Measurements from ENCODE around the gene SORCS3. TPM values are rescaled to one million over a fixed set of nuclear protein-coding genes. Genes with fewer than 3 reads are reported as not detected.

Gene SORCS3
- total RNA-seq, 1 experiment from 2014 or later: not detected

- Histone ChIP-seq H3K4me1 (ENCODE audit: insufficient read depth, low read length) (no peaks in the 10 kb centered on the region), H3K27me3 (ENCODE audit: low read length) (no peaks in the 10 kb centered on the region), H3K9me2 (replicated peaks; ENCODE audit: low read length) (no peaks in the 10 kb centered on the region), H3K4me2 (ENCODE audit: low read length) (no peak overlapping the region), H3K4me3 (ENCODE audit: low read length) (no peak overlapping the region), H3K79me2 (ENCODE audit: low read length) (no peaks in the 10 kb centered on the region), H3K9ac (ENCODE audit: low read length) (no peak overlapping the region), H3K36me3 (ENCODE audit: low read depth, low read length) (no peaks in the 10 kb centered on the region), H3K27ac (ENCODE audit: low read length) (no peak overlapping the region), H3F3A (ENCODE audit: low read length, unreplicated experiment) (no peaks in the 10 kb centered on the region), H2AFZ (ENCODE audit: low read length) (no peak overlapping the region), H4K20me1 (ENCODE audit: low read length) (no peaks in the 10 kb centered on the region), H3K9me3 (ENCODE audit: low read length) (no peaks in the 10 kb centered on the region)
- CTCF ChIA-PET: no interaction called here
- intact Hi-C loops (cut with micrococcal nuclease): no loop called here
- POLR2A ChIA-PET (ENCODE audit: unreplicated experiment): no interaction called here
- no TSS peak for BruUV-seq (replicated peaks)
- DNase-seq: no peak
- ATAC-seq: no peak
- no peak for TF ChIP-seq EZH2phosphoT487 (IDR thresholded peaks at IDR 0.05; ENCODE audit: borderline replicate concordance, low read length)
- no peak for TF ChIP-seq CTCF (conservative IDR thresholded peaks at IDR 0.05; ENCODE audit: low read depth, low read length)
- TF ChIP-seq EZH2 (IDR thresholded peaks at IDR 0.05; ENCODE audit: low read length, unreplicated experiment): no peak
These were observed 499.5 kb downstream of the SORCS3 start for GRCh38 chr10:105140600-105140999.

- H3K4me2 ChIP-seq (ENCODE audit: low read length): no peak overlapping the region
- no peaks in the 10 kb centered on the region for H3K79me2 ChIP-seq (ENCODE audit: low read length)
- no peak overlapping the region for H3K4me3 ChIP-seq (ENCODE audit: low read length)
- no peak overlapping the region for H3K27ac ChIP-seq (ENCODE audit: low read length)
- H3K9me3 ChIP-seq (ENCODE audit: low read length): no peaks in the 10 kb centered on the region
- ChIA-PET POLR2A (ENCODE audit: unreplicated experiment) (no interaction called here), CTCF (no interaction called here)
- H2AFZ ChIP-seq (ENCODE audit: low read length): no peak overlapping the region
- no peaks in the 10 kb centered on the region for H4K20me1 ChIP-seq (ENCODE audit: low read length)
- H3K36me3 ChIP-seq (ENCODE audit: low read depth, low read length): no peaks in the 10 kb centered on the region
- H3K4me1 ChIP-seq (ENCODE audit: insufficient read depth, low read length): no peaks in the 10 kb centered on the region
- H3K9ac ChIP-seq (ENCODE audit: low read length): no peak overlapping the region
- no peaks in the 10 kb centered on the region for H3K9me2 ChIP-seq (replicated peaks; ENCODE audit: low read length)
- no peaks in the 10 kb centered on the region for H3K27me3 ChIP-seq (ENCODE audit: low read length)
- intact Hi-C loops (cut with micrococcal nuclease): no loop called here
- no peaks in the 10 kb centered on the region for H3F3A ChIP-seq (ENCODE audit: low read length, unreplicated experiment)
- no peak for TF ChIP-seq EZH2 (IDR thresholded peaks at IDR 0.05; ENCODE audit: low read length, unreplicated experiment)
- TF ChIP-seq EZH2phosphoT487 (IDR thresholded peaks at IDR 0.05; ENCODE audit: borderline replicate concordance, low read length): no peak
- TF ChIP-seq CTCF (conservative IDR thresholded peaks at IDR 0.05; ENCODE audit: low read depth, low read length): no peak
- DNase-seq (no peak), ATAC-seq (no peak)
- no TSS peak for BruUV-seq (replicated peaks)
These were observed 504.6 kb downstream of the SORCS3 start for GRCh38 chr10:105145711-105146110.

GRCh38 chr10:105146436-105146835, 505.3 kb downstream of the SORCS3 start:
- Histone ChIP-seq H3K4me2 (ENCODE audit: low read length) (no peak overlapping the region), H3K4me1 (ENCODE audit: insufficient read depth, low read length) (no peaks in the 10 kb centered on the region), H3K27me3 (ENCODE audit: low read length) (no peaks in the 10 kb centered on the region), H3K36me3 (ENCODE audit: low read depth, low read length) (no peaks in the 10 kb centered on the region), H3K9me2 (replicated peaks; ENCODE audit: low read length) (no peaks in the 10 kb centered on the region), H3K79me2 (ENCODE audit: low read length) (no peaks in the 10 kb centered on the region), H3K9me3 (ENCODE audit: low read length) (no peaks in the 10 kb centered on the region), H3K27ac (ENCODE audit: low read length) (no peak overlapping the region), H3K9ac (ENCODE audit: low read length) (no peak overlapping the region), H3K4me3 (ENCODE audit: low read length) (no peak overlapping the region), H2AFZ (ENCODE audit: low read length) (no peak overlapping the region), H3F3A (ENCODE audit: low read length, unreplicated experiment) (no peaks in the 10 kb centered on the region), H4K20me1 (ENCODE audit: low read length) (no peaks in the 10 kb centered on the region)
- intact Hi-C loops (cut with micrococcal nuclease): no loop called here
- POLR2A ChIA-PET (ENCODE audit: unreplicated experiment): no interaction called here
- peak; percentile 14 for DNase-seq
- CTCF ChIA-PET: no interaction called here
- no peak for TF ChIP-seq EZH2 (IDR thresholded peaks at IDR 0.05; ENCODE audit: low read length, unreplicated experiment)
- TF ChIP-seq EZH2phosphoT487 (IDR thresholded peaks at IDR 0.05; ENCODE audit: borderline replicate concordance, low read length): no peak
- TF ChIP-seq CTCF (conservative IDR thresholded peaks at IDR 0.05; ENCODE audit: low read depth, low read length): no peak
- no TSS peak for BruUV-seq (replicated peaks)
- ATAC-seq: no peak

Data from PC-3 (cell line).